HTERT RPE-1 (cell line): ENCODE measurements around the gene ZSWIM6.

Experiments used
- in situ Hi-C: fragments of 300-500 bp; cut with MboI; formaldehyde crosslinking; loops from 4 replicates; pipeline ENCODE4 v1.14.3; 2020; ENCODE audit warnings: low sequenced_read_pairs

The ZSWIM6 gene

GRCh38 chr5:61331407-61332357 is at the start of gene ZSWIM6:
Gene ZSWIM6 (plus strand): TSS chr5:61332258. CDS start chr5:61332273, 15 bp downstream.
- in situ Hi-C loops: no loop called here

GRCh38 chr5:61283471-61283870 is 48.6 kb upstream of the ZSWIM6 start:
- in situ Hi-C loops: no loop called here

GRCh38 chr5:61285531-61285930 is 46.5 kb upstream of the ZSWIM6 start:
- in situ Hi-C loops: no loop called here

- in situ Hi-C loops: no loop called here
Observed at GRCh38 chr5:61286446-61287132, 45.5 kb upstream of the ZSWIM6 start.

- in situ Hi-C loops: no loop called here
Observed at GRCh38 chr5:61287474-61287873, 44.6 kb upstream of the ZSWIM6 start.

GRCh38 chr5:61289241-61289640 is 42.8 kb upstream of the ZSWIM6 start:
- in situ Hi-C loops: no loop called here

GRCh38 chr5:61289669-61290306 is 42.3 kb upstream of the ZSWIM6 start:
- in situ Hi-C loops: no loop called here

- in situ Hi-C loops: no loop called here
Observed at GRCh38 chr5:61290791-61291210, 41.3 kb upstream of the ZSWIM6 start.

- in situ Hi-C loops: no loop called here
Observed at GRCh38 chr5:61292062-61292657, 39.9 kb upstream of the ZSWIM6 start.

GRCh38 chr5:61293071-61293470 is 39.0 kb upstream of the ZSWIM6 start:
- in situ Hi-C loops: no loop called here

GRCh38 chr5:61293873-61294272 is 38.2 kb upstream of the ZSWIM6 start:
- in situ Hi-C loops: no loop called here

GRCh38 chr5:61295365-61295764 is 36.7 kb upstream of the ZSWIM6 start:
- in situ Hi-C loops: no loop called here

GRCh38 chr5:61298066-61298465 is 34.0 kb upstream of the ZSWIM6 start:
- in situ Hi-C loops: no loop called here

- in situ Hi-C loops: no loop called here
Observed at GRCh38 chr5:61298580-61298979, 33.5 kb upstream of the ZSWIM6 start.

- in situ Hi-C loops: no loop called here
Observed at GRCh38 chr5:61299261-61299681, 32.8 kb upstream of the ZSWIM6 start.

GRCh38 chr5:61301341-61302199 is 30.5 kb upstream of the ZSWIM6 start:
- in situ Hi-C loops: no loop called here

- in situ Hi-C loops: no loop called here
Observed at GRCh38 chr5:61302200-61302563, 29.9 kb upstream of the ZSWIM6 start.

GRCh38 chr5:61303346-61303745 is 28.7 kb upstream of the ZSWIM6 start:
- in situ Hi-C loops: no loop called here

- in situ Hi-C loops: no loop called here
Observed at GRCh38 chr5:61304590-61305381, 27.3 kb upstream of the ZSWIM6 start.
